K562 (cell line): ENCODE data around the gene SLC52A1. TPM values are rescaled to one million over a fixed set of nuclear protein-coding genes. Genes with fewer than 3 reads are reported as not detected.

Experiments used
- CCNT2 ChIP-seq: IDR thresholded peaks from 2 replicates; pipeline ENCODE4 v1.6.1; 2011; ENCODE audit warnings: borderline replicate concordance, low read depth, mild to moderate bottlenecking, moderate library complexity, mixed read lengths, low read length; ENCODE audit not compliant: insufficient read length; ENCODE audit errors: extremely low read depth
- CXXC5 ChIP-seq: fragments of 250-450 bp; sonication (Bioruptor Pico); IDR thresholded peaks from 2 replicates; pipeline ENCODE4 v1.8.0; 2022; ENCODE audit warnings: inconsistent platforms, mild to moderate bottlenecking, moderate library complexity
- ESRRA ChIP-seq: fragments of 450-650 bp; IDR thresholded peaks from 2 replicates; pipeline ENCODE4 v1.6.1; 2014; ENCODE audit warnings: low read depth, mild to moderate bottlenecking, moderate library complexity, borderline replicate concordance
- FIP1L1 ChIP-seq: fragments of 200-400 bp; formaldehyde crosslinking; IDR thresholded peaks from 2 replicates; pipeline ENCODE4 v1.6.1; 2018; ENCODE audit warnings: mild to moderate bottlenecking, low read depth, low read length; ENCODE audit not compliant: poor library complexity, severe bottlenecking
- FOXM1 ChIP-seq, 2 experiments: fragments of 450-650 bp in 1 of 2; sonication (generic) in 1 of 2; formaldehyde crosslinking in 1 of 2; IDR thresholded peaks; 2 replicates each; pipeline versions ENCODE4 v1.6.1 to v1.9.0; 2017 to 2022; ENCODE audit warnings: low read depth in 2 of 2, mild to moderate bottlenecking in 2 of 2, missing genetic modification reagents in 1 of 2, moderate library complexity in 1 of 2
- L3MBTL2 ChIP-seq: fragments of 450-650 bp; IDR thresholded peaks from 2 replicates; pipeline ENCODE4 v1.6.1; 2016; ENCODE audit warnings: mild to moderate bottlenecking, moderate library complexity
- MCM2 ChIP-seq: fragments of 450-650 bp; IDR thresholded peaks from 2 replicates; pipeline ENCODE4 v1.6.1; 2017; ENCODE audit warnings: low read depth, mild to moderate bottlenecking
- NFRKB ChIP-seq: fragments of 450-650 bp; IDR thresholded peaks from 2 replicates; pipeline ENCODE4 v1.6.1; 2016; ENCODE audit warnings: low read depth
- RBFOX2 ChIP-seq: fragments of 200-400 bp; formaldehyde crosslinking; IDR thresholded peaks from 2 replicates; pipeline ENCODE4 v1.6.1; 2017; ENCODE audit warnings: low read depth, mild to moderate bottlenecking, low read length, moderate library complexity
- TOE1 ChIP-seq, 2 experiments: fragments of 450-650 bp in 1 of 2; sonication (generic) in 1 of 2; formaldehyde crosslinking in 1 of 2; IDR thresholded peaks; 2 replicates each; pipeline versions ENCODE4 v1.7.1 to v1.8.0; 2016 to 2022; ENCODE audit warnings: borderline replicate concordance in 2 of 2, mild to moderate bottlenecking in 2 of 2, antibody characterized with exemption in 1 of 2, inconsistent platforms in 1 of 2, low read depth in 1 of 2, missing genetic modification reagents in 1 of 2, moderate library complexity in 1 of 2
- ZBTB7A ChIP-seq: IDR thresholded peaks from 2 replicates; pipeline ENCODE4 v1.6.1; 2011; ENCODE audit warnings: low read depth, mild to moderate bottlenecking, low read length, moderate library complexity, borderline replicate concordance; ENCODE audit not compliant: control insufficient read depth
- ZNF445 ChIP-seq: fragments of 250-450 bp; sonication (Bioruptor Pico); IDR thresholded peaks from 2 replicates; pipeline ENCODE4 v1.4.0; 2020; ENCODE audit warnings: low read depth, mild to moderate bottlenecking, moderate library complexity
- polyA plus RNA-seq, 8 experiments: library from polyadenylated mRNA; depleted of rRNA in 4 of 8; stranded (reverse) in 5 of 8; unstranded in 3 of 8; fragments of >200 nt; fragmentation: Nextera tagmentation in 2 of 8; fragmentation: Illumina TruSeq in 1 of 8; extraction: Ambion mirVana in 2 of 8; extraction: Trizol in 1 of 8; gene quantifications; 2 replicates each; pipeline versions ENCODE4 v1.2.1 to v1.2.3, GENCODE V29; 2011 to 2014; ENCODE audit warnings: inconsistent platforms in 1 of 8, missing spikeins in 1 of 8
- total RNA-seq, 7 experiments: library from RNA; depleted of rRNA in 6 of 7; stranded (reverse); fragments of >200 nt in 6 of 7; fragmentation: Illumina TruSeq in 2 of 7; extraction: Trizol in 2 of 7; gene quantifications; 2 replicates each; pipeline versions ENCODE4 v1.2.1 to v1.2.3, GENCODE V29; 2011 to 2021; ENCODE audit warnings: low replicate concordance in 1 of 7
- TF ChIP-seq, protein P1 (sequence below): sonication (generic); formaldehyde crosslinking; IDR thresholded peaks from 2 replicates; pipeline ENCODE4 v1.9.0; 2022; ENCODE audit warnings: mild to moderate bottlenecking, missing genetic modification reagents
- TF ChIP-seq, protein P2 (sequence below): IDR thresholded peaks from 2 replicates; pipeline ENCODE4 v1.6.1; 2012; ENCODE audit warnings: low read depth, low read length, improper control_type of control experiment, borderline replicate concordance
- TF ChIP-seq, protein P3 (sequence below), 2 experiments: fragments of 450-650 bp; formaldehyde crosslinking in 1 of 2; IDR thresholded peaks; 2 replicates each; pipeline versions ENCODE4 v1.4.0 to v1.6.1; 2014 to 2020; ENCODE audit warnings: mild to moderate bottlenecking in 2 of 2, borderline replicate concordance in 1 of 2, low read depth in 1 of 2

The SLC52A1 gene
- total and polyA plus RNA-seq, 9 of the 15 experiments (the other 6 are each of a cell fraction or from before 2014, with no cell fraction given) = 0.04 TPM; not detected in 8

DNA sequence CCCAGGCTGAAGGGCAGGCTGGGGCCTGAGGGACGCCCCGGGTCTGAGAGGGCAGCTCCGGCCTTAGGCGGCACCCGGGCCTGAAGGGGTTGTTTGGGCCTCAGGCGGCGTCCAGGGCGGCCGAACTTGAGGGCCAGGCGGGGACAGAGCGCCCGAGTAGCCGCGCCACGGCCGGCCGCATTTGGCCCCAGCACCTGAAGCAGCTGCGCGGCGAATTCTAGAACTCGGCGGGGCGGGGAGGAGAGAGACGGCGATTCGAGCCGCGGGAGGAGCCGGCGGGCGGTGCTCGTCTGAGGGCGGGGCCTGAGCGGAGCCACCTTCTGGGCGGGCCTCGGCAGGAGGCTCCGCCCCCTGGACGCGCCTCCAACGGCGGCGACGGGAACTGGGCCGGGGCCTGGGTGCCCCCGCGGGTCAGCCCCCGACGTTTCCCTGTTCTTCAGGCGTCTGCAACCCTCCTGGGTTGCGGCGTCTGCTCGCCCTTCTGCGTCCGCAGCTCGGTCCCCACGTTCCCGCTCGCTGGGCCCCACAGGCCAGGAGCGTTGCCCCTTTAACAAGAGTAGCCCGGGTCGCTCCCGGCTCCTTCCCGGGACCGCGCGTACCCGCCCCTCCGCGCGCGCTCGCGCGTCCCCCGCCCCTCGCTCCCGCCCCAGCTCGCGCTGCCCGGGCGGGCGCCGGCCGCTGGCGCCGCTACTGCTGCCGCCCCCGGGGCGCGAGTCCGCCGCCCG, 37.8 kb downstream of the SLC52A1 start, which contains the start of the genes INCA1 and KIF1C (continued):
- TF ChIP-seq NFRKB = no peak
- TF ChIP-seq ZBTB7A = 0 out of 2 replicates have a peak, but pooled peaks have one; percentile 28
- TF ChIP-seq RBFOX2 = peak; percentile 79
- peak; percentile 69 for TF ChIP-seq L3MBTL2
- peak; percentile 82 for TF ChIP-seq FOXM1 (IDR thresholded peaks at IDR 0.05; ENCODE audit: low read depth)
- no peak for TF ChIP-seq FOXM1 (CRISPR knock-in tag; IDR thresholded peaks at IDR 0.05; ENCODE audit: low read depth)
- no peak for TF ChIP-seq ZNF445 (CRISPR knock-in tag)
- TF ChIP-seq CCNT2 = peak; percentile 44
- TF ChIP-seq, protein P1, sequence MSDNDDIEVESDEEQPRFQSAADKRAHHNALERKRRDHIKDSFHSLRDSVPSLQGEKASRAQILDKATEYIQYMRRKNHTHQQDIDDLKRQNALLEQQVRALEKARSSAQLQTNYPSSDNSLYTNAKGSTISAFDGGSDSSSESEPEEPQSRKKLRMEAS = peak; percentile 64
- TF ChIP-seq ESRRA = no peak
- TF ChIP-seq, protein P2, sequence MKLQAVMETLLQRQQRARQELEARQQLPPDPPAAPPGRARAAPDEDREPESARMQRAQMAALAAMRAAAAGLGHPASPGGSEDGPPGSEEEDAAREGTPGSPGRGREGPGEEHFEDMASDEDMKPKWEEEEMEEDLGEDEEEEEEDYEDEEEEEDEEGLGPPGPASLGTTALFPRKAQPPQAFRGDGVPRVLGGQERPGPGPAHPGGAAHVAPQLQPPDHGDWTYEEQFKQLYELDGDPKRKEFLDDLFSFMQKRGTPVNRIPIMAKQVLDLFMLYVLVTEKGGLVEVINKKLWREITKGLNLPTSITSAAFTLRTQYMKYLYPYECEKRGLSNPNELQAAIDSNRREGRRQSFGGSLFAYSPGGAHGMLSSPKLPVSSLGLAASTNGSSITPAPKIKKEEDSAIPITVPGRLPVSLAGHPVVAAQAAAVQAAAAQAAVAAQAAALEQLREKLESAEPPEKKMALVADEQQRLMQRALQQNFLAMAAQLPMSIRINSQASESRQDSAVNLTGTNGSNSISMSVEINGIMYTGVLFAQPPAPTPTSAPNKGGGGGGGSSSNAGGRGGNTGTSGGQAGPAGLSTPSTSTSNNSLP = no peak
- peak; percentile 74 for TF ChIP-seq CXXC5
- no peak for TF ChIP-seq MCM2
- TF ChIP-seq, protein P3, sequence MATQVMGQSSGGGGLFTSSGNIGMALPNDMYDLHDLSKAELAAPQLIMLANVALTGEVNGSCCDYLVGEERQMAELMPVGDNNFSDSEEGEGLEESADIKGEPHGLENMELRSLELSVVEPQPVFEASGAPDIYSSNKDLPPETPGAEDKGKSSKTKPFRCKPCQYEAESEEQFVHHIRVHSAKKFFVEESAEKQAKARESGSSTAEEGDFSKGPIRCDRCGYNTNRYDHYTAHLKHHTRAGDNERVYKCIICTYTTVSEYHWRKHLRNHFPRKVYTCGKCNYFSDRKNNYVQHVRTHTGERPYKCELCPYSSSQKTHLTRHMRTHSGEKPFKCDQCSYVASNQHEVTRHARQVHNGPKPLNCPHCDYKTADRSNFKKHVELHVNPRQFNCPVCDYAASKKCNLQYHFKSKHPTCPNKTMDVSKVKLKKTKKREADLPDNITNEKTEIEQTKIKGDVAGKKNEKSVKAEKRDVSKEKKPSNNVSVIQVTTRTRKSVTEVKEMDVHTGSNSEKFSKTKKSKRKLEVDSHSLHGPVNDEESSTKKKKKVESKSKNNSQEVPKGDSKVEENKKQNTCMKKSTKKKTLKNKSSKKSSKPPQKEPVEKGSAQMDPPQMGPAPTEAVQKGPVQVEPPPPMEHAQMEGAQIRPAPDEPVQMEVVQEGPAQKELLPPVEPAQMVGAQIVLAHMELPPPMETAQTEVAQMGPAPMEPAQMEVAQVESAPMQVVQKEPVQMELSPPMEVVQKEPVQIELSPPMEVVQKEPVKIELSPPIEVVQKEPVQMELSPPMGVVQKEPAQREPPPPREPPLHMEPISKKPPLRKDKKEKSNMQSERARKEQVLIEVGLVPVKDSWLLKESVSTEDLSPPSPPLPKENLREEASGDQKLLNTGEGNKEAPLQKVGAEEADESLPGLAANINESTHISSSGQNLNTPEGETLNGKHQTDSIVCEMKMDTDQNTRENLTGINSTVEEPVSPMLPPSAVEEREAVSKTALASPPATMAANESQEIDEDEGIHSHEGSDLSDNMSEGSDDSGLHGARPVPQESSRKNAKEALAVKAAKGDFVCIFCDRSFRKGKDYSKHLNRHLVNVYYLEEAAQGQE (IDR thresholded peaks at IDR 0.05; ENCODE audit: borderline replicate concordance) = no peak
- TF ChIP-seq, protein P3 (CRISPR knock-in tag; IDR thresholded peaks at IDR 0.05; ENCODE audit: low read depth) = no peak
- TF ChIP-seq TOE1 (IDR thresholded peaks at IDR 0.05; ENCODE audit: borderline replicate concordance) = peak; percentile 94
- no peak for TF ChIP-seq TOE1 (CRISPR knock-in tag; IDR thresholded peaks at IDR 0.05; ENCODE audit: borderline replicate concordance, low read depth)
- TF ChIP-seq FIP1L1 = peak; percentile 11
